Measurements from ENCODE around the gene GPR89A. TPM values are rescaled to one million over a fixed set of nuclear protein-coding genes. Genes with fewer than 3 reads are reported as not detected.

The GPR89A gene
- 14.5 to 16.8 TPM (median 15.9 TPM) in 5 replicates for total RNA-seq (2022; extraction: Qiagen RNA extraction)

DNA sequence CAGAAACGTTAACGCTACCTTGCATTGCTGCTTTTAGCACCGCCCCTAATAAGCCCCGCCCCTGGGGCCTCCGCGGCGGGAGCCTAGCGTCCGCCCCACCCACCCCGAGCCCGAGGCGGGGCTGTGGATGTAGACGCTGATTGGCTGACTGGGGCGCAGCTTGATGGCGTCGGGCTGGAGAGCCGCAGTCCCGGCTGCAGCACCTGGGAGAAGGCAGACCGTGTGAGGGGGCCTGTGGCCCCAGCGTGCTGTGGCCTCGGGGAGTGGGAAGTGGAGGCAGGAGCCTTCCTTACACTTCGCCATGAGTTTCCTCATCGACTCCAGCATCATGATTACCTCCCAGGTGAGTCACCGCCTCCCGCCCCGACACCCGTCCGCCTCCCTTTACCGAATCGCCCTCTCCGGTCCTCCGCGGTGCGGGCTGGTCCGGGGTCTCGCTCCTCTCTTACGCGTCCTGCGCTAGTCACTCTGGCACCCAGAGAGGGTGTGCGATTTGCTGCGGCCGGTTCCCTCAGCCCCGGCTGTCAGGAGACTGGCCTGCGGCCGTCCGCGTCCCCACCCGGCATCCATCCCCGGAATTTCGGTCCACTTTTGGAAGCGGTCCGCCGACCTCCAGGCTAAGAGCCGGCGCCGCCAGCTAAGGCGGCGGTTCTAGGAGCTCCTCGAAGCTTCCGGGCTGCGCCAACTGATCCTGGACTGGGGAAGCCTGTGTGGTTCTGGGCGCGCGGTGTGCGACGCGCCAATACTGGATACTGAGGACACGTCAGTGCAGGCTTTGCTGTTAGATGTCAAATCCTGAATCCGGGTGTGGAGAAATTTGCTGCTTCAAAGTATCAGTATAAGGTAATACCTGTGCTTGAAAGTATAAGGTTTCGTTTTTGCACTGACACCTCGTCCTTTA is at the start of gene GPR89A:
Gene GPR89A, plus strand, starts transcription at position 156 of the 901 bp plus-strand sequence. Its CDS starts 146 bp downstream, at position 302.

GRCh38 chr1:145707183-145707867 is 99.5 kb downstream of the GPR89A start, which contains the start of gene PDZK1:
PDZK1 (minus strand) TSS chr1:145707368; CDS start chr1:145688021, 19,347 bp downstream.

GRCh38 chr1:145719230-145720079 is 111.7 kb downstream of the GPR89A start, which contains the start of gene CD160:
CD160 (plus strand) TSS chr1:145719499; CDS start chr1:145728328, 8,829 bp downstream.

Other genes with a start within 250 kb of the GPR89A start
- 2.7 to 4.2 TPM (median 3.3 TPM) in 5 replicates for gene NBPF20, start 182.4 kb upstream of the GPR89A start, total RNA-seq (2022; extraction: Qiagen RNA extraction)
- gene PDZK1, start 99.4 kb downstream of the GPR89A start, total RNA-seq (2022; extraction: Qiagen RNA extraction) = 0.72 to 1.1 TPM (median 0.83 TPM) in 5 replicates
- not detected in 5 replicates for gene CD160, start 111.5 kb downstream of the GPR89A start, total RNA-seq (2022; extraction: Qiagen RNA extraction)
- 12.3 to 13.3 TPM (median 13.1 TPM) in 5 replicates for gene RNF115, start 216.1 kb downstream of the GPR89A start, total RNA-seq (2022; extraction: Qiagen RNA extraction)
- 35.4 to 41.4 TPM (median 38.1 TPM) in 5 replicates for gene POLR3C, start 216.2 kb downstream of the GPR89A start, total RNA-seq (2022; extraction: Qiagen RNA extraction)
- 6.0 to 7.2 TPM (median 7.1 TPM) in 5 replicates for gene NUDT17, start 237.6 kb downstream of the GPR89A start, total RNA-seq (2022; extraction: Qiagen RNA extraction)